ENCODE results near the gene OGN.

The OGN gene

DNA sequence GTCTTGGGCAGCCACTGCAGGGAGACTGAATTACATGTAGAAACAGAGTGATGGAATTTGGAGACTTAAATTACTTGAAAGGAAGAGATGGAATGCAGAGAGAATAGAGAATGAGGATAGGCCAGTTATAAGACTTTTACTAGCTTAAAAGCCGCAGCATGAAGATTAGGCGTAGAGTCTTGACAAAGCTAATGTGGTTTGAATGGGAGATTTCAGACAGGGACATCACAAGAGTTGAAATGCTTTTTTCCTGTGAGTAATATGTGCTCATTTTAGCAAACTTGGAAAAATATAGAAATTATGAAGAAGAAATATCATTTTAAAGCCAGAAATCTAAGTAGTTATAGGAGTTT lies 71.1 kb downstream of the OGN start:
- H3K27me3 ChIP-seq (replicated peaks; ENCODE audit: insufficient read depth, low read length): no peaks in the 10 kb centered on the region
- no peaks in the 10 kb centered on the region for H3K9me3 ChIP-seq (replicated peaks; ENCODE audit: insufficient read depth, low read length)
- no peak overlapping the region for H3K4me3 ChIP-seq (ENCODE audit: low read length)
- H4K20me1 ChIP-seq (ENCODE audit: insufficient read depth, low read length): no peaks in the 10 kb centered on the region
- no peak overlapping the region for H3K4me2 ChIP-seq (ENCODE audit: low read depth, low read length)
- no peaks in the 10 kb centered on the region for H3K9me2 ChIP-seq (replicated peaks; ENCODE audit: insufficient read depth, low read length)
- H3K79me2 ChIP-seq (ENCODE audit: low read length): peaks cover 21% of the 10 kb centered on the region
- TF ChIP-seq EZH2 (optimal IDR thresholded peaks at IDR 0.05; ENCODE audit: low read depth, low read length): no peak
- TF ChIP-seq, protein P1, sequence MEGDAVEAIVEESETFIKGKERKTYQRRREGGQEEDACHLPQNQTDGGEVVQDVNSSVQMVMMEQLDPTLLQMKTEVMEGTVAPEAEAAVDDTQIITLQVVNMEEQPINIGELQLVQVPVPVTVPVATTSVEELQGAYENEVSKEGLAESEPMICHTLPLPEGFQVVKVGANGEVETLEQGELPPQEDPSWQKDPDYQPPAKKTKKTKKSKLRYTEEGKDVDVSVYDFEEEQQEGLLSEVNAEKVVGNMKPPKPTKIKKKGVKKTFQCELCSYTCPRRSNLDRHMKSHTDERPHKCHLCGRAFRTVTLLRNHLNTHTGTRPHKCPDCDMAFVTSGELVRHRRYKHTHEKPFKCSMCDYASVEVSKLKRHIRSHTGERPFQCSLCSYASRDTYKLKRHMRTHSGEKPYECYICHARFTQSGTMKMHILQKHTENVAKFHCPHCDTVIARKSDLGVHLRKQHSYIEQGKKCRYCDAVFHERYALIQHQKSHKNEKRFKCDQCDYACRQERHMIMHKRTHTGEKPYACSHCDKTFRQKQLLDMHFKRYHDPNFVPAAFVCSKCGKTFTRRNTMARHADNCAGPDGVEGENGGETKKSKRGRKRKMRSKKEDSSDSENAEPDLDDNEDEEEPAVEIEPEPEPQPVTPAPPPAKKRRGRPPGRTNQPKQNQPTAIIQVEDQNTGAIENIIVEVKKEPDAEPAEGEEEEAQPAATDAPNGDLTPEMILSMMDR (IDR thresholded peaks at IDR 0.05; ENCODE audit: low read length): no peak
- TF ChIP-seq EZH2phosphoT487 (IDR thresholded peaks at IDR 0.05; ENCODE audit: low read length): no peak
- H3K36me3 ChIP-seq (replicated peaks; ENCODE audit: insufficient read depth, low read length): no peaks in the 10 kb centered on the region; the same call in 1 of the 2 replicates
- 0 out of 2 replicates have a peak, but pooled peaks cover 2% of the 10 kb centered on the region for H3K4me1 ChIP-seq (ENCODE audit: low read length)
- no peaks in the 10 kb centered on the region for H3F3A ChIP-seq (ENCODE audit: insufficient read depth, low read length)
- H2AFZ ChIP-seq (ENCODE audit: low read length): no peak overlapping the region
- no peak overlapping the region for H3K27ac ChIP-seq (ENCODE audit: low read length)
- DNase-seq: no peak
- H3K9ac ChIP-seq (ENCODE audit: low read length): no peak overlapping the region

Data from MM.1S (cell line).